NCI-H1092 treated with DMSO at 0.1 percent for 48 hours (cell line): ENCODE results near the gene USP47.

Source experiments
- DNase-seq: peaks from one replicate; lab custom pipeline; 2025; lab: John Stamatoyannopoulos, UW

Gene USP47, protein sequence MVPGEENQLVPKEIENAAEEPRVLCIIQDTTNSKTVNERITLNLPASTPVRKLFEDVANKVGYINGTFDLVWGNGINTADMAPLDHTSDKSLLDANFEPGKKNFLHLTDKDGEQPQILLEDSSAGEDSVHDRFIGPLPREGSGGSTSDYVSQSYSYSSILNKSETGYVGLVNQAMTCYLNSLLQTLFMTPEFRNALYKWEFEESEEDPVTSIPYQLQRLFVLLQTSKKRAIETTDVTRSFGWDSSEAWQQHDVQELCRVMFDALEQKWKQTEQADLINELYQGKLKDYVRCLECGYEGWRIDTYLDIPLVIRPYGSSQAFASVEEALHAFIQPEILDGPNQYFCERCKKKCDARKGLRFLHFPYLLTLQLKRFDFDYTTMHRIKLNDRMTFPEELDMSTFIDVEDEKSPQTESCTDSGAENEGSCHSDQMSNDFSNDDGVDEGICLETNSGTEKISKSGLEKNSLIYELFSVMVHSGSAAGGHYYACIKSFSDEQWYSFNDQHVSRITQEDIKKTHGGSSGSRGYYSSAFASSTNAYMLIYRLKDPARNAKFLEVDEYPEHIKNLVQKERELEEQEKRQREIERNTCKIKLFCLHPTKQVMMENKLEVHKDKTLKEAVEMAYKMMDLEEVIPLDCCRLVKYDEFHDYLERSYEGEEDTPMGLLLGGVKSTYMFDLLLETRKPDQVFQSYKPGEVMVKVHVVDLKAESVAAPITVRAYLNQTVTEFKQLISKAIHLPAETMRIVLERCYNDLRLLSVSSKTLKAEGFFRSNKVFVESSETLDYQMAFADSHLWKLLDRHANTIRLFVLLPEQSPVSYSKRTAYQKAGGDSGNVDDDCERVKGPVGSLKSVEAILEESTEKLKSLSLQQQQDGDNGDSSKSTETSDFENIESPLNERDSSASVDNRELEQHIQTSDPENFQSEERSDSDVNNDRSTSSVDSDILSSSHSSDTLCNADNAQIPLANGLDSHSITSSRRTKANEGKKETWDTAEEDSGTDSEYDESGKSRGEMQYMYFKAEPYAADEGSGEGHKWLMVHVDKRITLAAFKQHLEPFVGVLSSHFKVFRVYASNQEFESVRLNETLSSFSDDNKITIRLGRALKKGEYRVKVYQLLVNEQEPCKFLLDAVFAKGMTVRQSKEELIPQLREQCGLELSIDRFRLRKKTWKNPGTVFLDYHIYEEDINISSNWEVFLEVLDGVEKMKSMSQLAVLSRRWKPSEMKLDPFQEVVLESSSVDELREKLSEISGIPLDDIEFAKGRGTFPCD (N-terminal part only)

GRCh38 chr11:11841723-11842420, at the start of gene USP47:
Gene USP47, plus strand, starts transcription at chr11:11841972. Its CDS starts 214 bp downstream, at chr11:11842186.
- peak; percentile 93 for DNase-seq

DNA sequence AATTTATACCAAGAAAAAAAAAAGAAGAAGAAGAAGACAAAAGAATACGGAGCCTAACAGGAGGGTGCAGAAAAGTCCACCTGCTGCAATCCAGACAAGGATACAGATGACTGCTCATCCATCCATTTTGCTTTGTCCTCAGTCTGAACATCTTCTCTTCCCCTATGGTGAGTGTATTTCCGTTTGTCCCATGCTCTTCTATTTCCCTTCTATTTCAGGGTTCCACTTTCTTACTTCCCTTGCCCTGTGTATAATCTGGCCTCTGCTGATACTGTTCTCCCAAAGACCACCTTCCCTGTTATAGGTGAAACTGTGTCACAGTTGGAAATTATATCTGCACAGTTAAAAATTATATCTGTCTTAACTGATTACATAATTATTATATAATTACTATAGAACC, 48.7 kb upstream of the USP47 start:
- no peak for DNase-seq

DNA sequence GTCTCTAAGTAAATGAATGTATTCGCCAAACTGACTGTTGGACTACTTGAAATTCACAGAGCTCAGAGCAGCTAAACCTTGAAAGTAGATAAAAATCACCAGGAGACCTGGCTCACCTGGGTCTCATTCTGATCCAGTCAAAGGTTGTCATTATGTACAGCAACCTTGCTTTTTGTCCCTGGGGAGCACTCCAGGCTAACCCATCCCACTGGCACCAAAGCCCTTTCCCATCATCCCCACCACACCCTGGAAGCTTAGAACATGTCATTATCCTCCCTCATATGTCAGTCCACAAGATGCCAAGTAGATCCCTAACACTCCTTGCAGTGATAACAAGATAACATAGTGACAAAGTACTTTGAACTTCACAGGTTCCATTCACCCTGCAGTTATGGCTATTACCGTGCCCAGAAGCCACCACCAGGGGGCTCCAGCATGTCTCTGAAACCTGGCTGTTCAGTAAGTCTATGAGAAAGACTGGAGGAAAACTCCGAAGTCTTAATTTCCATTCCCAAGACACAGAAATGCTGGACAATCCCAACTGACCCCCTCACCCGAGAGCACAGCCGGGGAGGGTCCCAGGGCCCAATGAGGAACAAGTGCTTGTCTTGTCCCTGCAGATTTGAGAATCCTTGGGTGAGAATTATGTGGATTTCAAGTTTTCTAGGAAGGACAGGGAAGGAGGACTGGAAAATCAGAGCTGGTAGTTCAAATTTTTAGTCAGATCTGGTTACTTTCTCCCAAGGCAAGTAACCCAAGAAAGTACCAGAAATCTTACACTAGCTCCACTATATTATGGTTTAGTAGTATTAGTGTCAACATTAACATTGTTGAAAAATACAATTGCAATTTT, 43.0 kb upstream of the USP47 start:
- DNase-seq, result peak; percentile 58

DNA sequence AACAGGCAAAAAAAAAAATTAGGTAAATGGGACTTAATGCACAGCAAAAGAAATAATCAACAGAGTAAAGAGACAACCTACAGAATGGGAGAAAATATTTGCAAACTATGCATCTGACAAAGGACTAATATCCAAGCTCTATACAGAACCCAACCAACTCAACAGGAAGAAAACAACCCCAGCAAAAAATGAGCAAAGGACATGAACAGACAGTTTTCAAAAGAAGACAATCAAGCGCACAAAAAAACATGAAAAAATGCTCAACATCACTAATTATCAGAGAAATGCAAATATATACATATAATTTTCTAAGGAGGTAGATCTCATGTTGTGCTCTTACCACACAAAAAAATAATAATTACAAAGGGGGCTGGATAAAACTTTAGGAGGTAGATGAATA, 36.5 kb upstream of the USP47 start:
- DNase-seq, result no peak

DNA sequence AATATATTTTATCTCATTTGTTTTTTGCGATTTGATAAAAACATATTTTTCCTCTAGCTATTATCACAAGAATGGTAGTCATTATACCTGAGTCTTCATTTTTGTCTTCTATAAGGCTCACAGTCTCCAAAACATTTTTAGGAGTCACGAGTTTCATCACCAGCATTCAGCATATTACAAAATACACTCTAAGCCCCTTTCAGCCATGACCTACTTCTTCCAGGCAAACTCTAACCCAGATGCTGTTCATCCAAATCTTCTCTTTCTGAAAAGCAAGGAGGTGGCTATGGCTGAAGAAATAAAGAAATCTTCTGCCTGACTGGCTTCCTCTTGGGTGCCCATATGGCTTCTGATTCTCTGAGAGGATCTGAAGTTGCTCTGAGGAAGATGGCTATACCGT, 35.7 kb upstream of the USP47 start:
- no peak for DNase-seq

DNA sequence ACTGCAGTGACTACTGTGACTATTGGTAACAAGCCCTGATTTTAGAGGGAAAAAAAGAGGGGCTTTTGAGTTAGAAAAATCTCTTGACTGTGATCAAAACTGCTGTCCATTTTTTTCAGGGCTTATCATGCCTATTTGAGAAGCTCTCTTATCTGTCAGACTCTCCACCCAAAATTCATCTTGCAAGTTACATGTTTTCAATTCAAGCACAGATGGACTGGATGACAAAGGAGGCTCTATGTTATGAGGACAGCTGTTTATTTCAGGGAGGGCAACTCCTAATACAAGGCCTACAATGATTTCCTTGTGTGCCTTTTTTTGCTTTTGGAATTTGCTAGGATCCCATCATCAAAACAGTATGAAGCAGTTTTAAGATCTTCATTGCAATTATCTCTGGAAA, 35.2 kb upstream of the USP47 start:
- no peak for DNase-seq

DNA sequence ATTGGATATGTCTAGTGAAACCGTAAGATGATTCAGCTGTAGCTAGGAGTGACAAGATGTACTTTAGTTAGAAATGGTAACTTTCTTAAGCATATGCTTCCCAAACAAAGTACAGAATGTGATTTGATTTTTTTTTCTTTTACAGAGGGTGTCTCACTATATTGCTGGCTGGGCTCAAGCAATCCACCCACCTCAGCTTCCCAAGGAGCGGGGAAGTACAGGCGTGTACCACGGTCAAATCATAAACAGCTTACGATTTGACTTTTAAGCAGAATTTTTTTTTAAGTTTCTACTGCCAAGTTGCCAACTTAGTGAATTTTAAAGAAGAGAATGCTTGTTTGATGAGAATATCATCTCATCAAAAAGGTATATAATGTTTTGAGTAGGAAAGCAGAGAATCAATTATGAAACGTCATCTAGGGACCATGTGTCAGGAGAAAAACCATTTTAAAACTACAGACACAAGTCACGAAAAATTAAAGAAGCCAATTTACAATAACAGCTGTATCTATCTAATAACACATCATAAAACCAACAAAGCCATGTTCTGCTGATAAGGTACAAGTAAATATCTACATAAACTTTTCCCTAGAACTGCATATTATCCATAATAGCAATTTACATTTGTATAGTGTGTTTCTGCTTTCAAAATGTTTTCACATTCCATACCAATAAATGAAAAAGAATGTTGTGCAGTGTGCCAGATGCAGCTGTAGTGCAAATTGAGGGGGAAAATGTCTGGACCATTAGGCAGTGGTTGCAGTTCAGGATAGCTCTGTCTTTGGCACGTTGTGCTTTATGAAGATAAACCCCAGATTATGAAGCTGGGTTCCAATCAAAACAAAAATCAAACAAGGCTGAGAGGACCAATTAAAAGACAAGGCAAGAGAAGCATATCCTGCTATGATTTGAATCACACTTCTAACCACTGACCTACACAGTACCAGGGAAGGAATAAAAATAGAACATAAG, 33.7 kb upstream of the USP47 start:
- DNase-seq, result no peak

DNA sequence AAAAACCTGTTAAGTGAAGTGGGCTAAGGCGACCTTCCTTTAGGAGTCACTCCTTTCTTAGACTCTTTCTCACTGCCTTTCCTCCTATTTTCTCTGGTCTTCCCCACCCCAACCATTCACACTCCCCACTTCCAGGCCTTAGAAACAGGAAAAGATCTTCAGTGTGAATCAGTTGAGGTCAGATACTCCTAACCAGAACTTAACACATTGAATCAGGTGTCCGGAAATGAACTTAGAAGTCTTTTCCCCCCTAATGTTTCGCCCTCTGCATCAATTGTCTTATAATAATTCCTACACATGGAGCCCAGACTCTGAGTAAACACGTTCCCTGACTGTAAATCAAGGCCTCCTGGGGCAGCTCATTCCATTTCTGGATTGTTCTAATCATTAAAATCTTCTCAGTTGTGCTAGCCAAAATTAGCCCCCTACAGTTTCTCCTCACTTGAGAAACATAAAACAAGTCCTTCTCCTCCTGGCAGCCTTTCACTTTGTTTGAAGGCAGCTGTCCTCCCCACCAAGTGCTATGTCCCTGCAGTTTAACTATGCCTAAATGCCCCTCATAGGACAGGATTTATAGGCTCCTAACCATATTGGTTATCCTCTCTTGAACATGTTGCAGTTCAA, 32.7 kb upstream of the USP47 start:
- DNase-seq, result no peak

- no peak for DNase-seq
Measured at GRCh38 chr11:11810764-11811726, 30.7 kb upstream of the USP47 start.

DNA sequence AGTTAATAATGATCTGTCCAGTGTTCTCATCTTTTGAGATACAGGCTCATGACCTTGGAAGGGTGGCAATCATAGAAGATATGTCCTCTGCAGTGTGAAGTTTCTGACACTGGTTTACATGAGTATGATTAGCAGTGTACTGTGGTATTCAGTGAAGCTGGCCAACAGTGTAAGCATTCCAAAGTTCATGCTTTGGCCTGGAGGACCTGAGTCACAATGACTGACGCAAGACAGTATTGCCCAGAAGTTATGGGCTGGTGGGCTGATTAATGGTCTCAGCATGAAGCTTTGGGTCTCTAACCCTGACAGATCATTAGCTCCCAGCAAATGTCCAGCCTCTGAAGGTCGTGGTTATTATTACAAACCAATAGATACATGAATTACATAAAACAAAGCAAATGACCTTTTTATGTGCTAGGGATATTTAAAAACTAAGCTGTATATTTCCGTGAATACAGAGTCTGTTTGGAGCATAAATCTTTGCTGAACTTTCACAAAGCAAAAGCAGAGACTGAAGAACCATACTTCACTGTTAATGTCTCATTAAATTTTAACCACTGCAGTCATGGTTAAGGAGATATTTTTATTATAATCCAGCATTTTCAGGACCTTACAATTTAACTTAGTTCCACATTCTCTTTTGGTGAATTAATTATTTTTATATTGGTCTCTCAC, 28.3 kb upstream of the USP47 start:
- DNase-seq, result no peak

- no peak for DNase-seq
Measured at GRCh38 chr11:11814614-11815452, 26.9 kb upstream of the USP47 start.

GRCh38 chr11:11816511-11817314, 25.1 kb upstream of the USP47 start:
- no peak for DNase-seq

DNA sequence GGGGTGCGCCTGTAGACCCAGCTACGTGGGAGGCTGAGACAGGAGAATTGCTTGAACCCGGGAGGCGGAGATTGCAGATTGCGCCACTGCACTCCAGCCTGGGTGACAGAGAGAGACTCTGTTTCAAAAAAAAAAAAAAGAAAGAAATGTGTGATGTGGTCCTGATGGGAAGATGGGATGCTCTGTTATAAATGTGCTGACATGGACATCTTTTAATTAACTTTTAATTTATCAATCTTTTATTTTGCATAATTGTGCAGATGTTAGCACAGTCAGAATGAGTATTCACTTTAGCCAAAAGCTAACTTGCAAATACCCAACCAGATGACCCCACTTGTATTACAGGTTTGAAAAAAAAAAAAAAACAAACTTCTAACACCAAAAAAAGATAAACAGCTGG, 23.8 kb upstream of the USP47 start:
- no peak for DNase-seq

GRCh38 chr11:11818529-11819121, 23.1 kb upstream of the USP47 start:
- DNase-seq, result no peak

- DNase-seq, result no peak
Measured at GRCh38 chr11:11821899-11822298, 19.9 kb upstream of the USP47 start.
